ENCODE data around the gene SP140L.
"Not testable (repeated sequence)": the region's sequence is repeated elsewhere in the genome, so short reads cannot be mapped to it uniquely, and the experiment has no call there.

The SP140L gene

GRCh38 chr2:230362030-230362691, 35.2 kb downstream of the SP140L start:
- DNase-seq (ENCODE audit: low read depth in 1 of 2, low spot score in 1 of 2): no peak

GRCh38 chr2:230382108-230382507, 55.1 kb downstream of the SP140L start:
- DNase-seq (ENCODE audit: low read depth in 1 of 2, low spot score in 1 of 2): no peak

GRCh38 chr2:230383453-230383852, 56.5 kb downstream of the SP140L start:
- DNase-seq (ENCODE audit: low read depth in 1 of 2, low spot score in 1 of 2): no peak

DNA sequence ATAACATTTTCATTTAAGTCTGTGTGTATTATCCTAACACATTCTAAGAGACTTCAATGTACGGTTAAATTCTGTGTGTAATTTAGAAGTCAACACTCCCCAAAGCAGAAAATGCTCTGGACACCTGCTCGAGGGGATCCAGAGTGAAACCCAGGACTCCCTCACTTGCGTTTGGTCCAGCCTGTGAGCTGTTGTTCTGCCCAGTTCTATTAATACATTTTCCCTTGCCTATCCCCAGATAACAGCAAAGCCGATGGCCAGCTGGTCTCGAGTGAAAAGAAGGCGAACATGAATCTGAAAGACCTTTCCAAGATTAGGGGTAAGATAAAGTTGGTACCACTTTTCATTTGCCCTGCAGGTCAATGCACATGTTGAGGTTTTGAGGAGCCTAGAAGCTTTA, 58.0 kb downstream of the SP140L start:
- no peak for DNase-seq (ENCODE audit: low read depth in 1 of 2, low spot score in 1 of 2)

DNA sequence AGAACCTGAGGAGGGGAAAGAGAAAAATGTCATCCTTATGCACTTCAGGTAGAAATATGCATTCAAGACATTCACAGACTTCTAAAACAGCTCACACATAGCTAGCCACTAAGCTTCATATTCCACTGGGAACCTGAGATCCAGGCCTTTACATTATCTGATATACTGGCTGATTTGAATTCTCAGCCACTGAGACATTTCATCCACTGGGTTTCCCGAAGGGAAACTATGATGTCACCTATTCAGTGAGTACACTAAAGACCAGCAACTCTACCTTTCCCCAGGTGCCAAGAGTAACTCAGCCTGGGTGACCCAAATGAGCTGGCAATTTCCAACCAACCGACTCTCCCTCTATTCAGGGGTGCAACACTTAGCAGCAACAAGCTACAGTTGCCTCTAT, 67.3 kb downstream of the SP140L start:
- DNase-seq (ENCODE audit: low read depth in 1 of 2, low spot score in 1 of 2): no peak

- DNase-seq (ENCODE audit: low read depth in 1 of 2, low spot score in 1 of 2): not testable (repeated sequence)
Observed at GRCh38 chr2:230398698-230399097, 71.7 kb downstream of the SP140L start.

GRCh38 chr2:230400041-230400440, 73.0 kb downstream of the SP140L start:
- no peak for DNase-seq (ENCODE audit: low read depth in 1 of 2, low spot score in 1 of 2)

GRCh38 chr2:230400454-230400853, 73.5 kb downstream of the SP140L start:
- no peak for DNase-seq (ENCODE audit: low read depth in 1 of 2, low spot score in 1 of 2)

- DNase-seq (ENCODE audit: low read depth in 1 of 2, low spot score in 1 of 2): not testable (repeated sequence)
Observed at GRCh38 chr2:230401026-230401425, 74.0 kb downstream of the SP140L start.

DNA sequence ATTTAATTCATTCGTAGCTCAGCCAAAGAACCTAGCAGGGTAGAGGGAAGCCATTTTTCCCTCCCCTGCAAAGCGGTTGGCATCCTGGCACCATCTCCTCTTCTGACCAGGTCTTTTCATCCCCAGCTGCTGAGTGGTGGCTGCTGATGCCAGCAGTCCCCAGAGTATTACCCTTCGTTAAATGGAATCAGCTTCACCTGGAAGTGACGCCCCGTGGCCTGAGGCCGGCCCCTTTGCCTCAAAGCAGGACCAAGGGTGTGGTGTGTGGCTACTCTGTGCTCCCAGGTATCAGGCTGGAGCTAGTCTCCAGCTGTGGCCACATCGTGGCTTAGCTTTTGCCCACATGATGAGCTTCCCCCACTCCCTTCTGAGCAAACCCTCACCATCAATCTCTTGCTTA, 76.8 kb downstream of the SP140L start:
- DNase-seq (ENCODE audit: low read depth in 1 of 2, low spot score in 1 of 2): no peak

DNA sequence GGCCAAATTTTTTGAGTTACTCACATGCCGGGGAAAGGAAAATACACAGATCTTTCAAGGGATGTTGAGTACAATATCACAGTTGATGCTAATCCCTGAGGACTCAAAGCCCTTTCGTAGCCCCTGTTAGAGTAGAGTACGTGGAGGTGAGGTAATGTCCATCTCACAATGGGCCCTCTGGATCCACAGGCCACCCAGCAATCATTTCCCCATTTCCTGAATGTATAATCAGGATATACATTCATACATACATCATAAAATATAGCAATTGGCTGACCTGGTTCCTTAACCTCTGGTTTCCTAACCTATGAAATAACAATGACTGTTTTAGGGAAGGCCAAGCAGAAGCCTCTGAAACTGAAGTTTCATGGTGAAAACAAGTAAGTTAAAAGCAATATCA, 78.8 kb downstream of the SP140L start:
- no peak for DNase-seq (ENCODE audit: low read depth in 1 of 2, low spot score in 1 of 2)

DNA sequence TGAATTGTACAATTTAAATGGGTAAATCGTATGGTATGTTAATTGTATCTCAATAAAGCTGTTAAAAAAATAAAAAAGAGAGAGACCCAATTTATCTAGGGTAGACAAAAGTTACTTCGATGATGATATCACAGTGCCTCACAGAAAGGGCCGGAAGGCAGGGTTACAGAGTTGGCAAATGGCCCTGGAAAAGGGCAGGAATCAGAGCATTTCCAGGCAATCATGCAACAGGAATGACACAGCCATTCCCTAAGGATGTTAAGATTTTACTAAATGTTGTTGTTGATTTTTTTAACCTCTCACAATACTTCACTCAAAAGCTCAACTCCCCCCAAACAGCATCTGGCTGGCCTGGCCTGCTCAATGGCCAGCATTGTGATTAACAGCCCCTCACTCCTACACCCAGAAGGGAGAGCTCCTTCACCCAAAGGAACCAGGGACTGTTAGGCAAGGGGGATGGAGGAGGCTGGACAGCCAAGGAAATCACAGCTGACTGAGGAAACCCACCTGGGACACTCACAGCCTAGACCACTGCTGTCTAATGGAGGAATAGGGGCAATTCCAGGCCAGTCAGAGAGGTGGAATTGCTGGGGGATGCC, 81.3 kb downstream of the SP140L start:
- no peak for DNase-seq (ENCODE audit: low read depth in 1 of 2, low spot score in 1 of 2)

GRCh38 chr2:230409316-230409715, 82.3 kb downstream of the SP140L start:
- not testable (repeated sequence) for DNase-seq (ENCODE audit: low read depth in 1 of 2, low spot score in 1 of 2)

GRCh38 chr2:230410263-230410662, 83.3 kb downstream of the SP140L start:
- no peak for DNase-seq (ENCODE audit: low read depth in 1 of 2, low spot score in 1 of 2)

GRCh38 chr2:230410861-230411569, 84.0 kb downstream of the SP140L start:
- no peak for DNase-seq (ENCODE audit: low read depth in 1 of 2, low spot score in 1 of 2)

DNA sequence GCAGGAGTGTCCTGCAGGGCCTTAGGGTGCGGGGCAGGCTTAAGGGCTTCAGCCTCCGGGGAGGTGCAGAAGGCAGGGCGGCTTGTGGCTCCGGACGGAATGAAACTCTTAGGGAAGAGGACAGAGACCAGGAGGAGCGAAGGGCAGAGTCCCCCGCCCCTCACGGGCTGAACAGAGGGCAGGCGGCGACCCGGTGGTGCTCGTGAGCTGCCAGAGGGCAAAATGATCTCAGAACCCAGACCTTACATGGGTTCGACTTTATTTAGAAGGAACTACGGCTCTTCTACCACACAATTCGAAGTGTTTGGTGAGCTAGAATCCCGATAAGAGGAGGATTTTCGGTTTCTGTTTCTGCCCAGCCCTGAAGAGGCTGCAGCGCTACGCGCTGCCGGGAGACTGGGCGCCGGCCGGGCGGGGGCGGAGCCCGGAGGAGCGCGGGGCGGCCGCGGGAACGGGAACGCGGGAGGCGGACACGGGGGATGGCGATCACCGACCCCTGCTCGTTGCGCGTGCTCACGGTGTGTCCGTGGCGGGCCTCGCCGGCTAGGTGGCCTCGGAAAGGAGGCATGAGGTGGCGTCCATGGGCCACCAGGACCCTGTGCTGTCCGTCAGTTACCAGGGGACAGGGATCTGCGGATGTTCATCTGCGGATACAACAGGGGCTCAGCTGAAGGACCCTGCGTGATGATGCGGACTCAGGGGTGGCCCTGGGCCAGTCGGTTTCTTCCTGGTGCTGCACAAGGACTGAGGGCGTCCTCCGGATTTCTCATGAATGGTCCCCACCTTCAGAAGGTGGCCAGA, 84.8 kb downstream of the SP140L start:
- peak in 1 of 2 donors; percentile 51 for DNase-seq (ENCODE audit: low read depth in 1 of 2, low spot score in 1 of 2)

DNA sequence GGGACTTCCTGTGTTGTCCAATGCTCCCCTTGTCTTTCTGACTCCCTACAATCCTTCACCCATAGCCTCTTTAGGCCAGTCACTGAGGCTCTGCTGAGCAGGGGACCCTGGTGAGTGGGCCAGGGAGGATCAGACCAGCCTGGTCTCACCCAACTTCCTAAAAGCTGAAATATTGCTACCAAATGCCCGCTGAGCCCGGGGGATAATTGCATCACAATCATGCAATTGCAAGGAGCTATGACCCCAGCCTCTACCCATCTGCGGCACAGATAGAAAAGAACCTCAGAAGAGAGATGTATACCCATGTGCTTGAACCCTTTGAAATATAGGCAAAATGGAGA, 85.3 kb downstream of the SP140L start:
- no peak for DNase-seq (ENCODE audit: low read depth in 1 of 2, low spot score in 1 of 2)

DNA sequence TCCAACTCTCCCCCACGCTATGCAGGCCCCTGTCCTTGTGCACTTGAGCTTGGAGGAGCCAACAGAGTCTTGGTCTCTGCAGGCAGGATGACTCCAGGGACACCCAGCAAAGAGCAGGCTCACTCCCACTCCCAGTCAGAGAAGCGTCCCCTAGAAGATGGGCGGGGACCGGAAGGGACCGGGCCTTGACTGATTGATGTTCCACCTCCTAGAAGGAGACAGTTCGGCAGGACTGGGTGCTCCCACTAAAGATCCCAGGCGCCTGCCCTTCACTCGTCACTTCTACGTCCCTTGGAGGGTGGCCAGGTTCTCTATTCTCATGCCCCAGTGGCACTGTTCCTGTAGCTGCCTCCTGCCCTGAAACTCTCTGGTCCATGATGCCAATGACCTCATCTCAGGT, 85.9 kb downstream of the SP140L start:
- no peak for DNase-seq (ENCODE audit: low read depth in 1 of 2, low spot score in 1 of 2)

- no peak for DNase-seq (ENCODE audit: low read depth in 1 of 2, low spot score in 1 of 2)
Observed at GRCh38 chr2:230413479-230413878, 86.5 kb downstream of the SP140L start.

GRCh38 chr2:230414302-230414701, 87.3 kb downstream of the SP140L start:
- no peak for DNase-seq (ENCODE audit: low read depth in 1 of 2, low spot score in 1 of 2)

GRCh38 chr2:230416061-230416721, 89.2 kb downstream of the SP140L start, which contains the start of gene SP100:
SP100 (plus strand) TSS chr2:230416201; CDS start chr2:230416297, 96 bp downstream.
- DNase-seq (ENCODE audit: low read depth in 1 of 2, low spot score in 1 of 2): peak; percentile 56 to 62

All from activated T-helper 1 cell treated with anti-CD3 and anti-CD28 coated beads, Interleukin-2, amount 50 U/mL, for 16 hours (primary cell).